HK-2 (cell line): ENCODE results near the gene HOXA4.
A peak's percentile ranks its signal among the peaks of the same experiment; 100 is the strongest.

ENCODE experiments used
- DNase-seq: peaks from one replicate; pipeline ENCODE4 v3.0.0-alpha.2; 2018; ENCODE audit not compliant: unreplicated experiment

HOXA4 gene

GRCh38 chr7:27116962-27117886, 13.3 kb downstream of the HOXA4 start:
- DNase-seq: peak; percentile 58

DNA sequence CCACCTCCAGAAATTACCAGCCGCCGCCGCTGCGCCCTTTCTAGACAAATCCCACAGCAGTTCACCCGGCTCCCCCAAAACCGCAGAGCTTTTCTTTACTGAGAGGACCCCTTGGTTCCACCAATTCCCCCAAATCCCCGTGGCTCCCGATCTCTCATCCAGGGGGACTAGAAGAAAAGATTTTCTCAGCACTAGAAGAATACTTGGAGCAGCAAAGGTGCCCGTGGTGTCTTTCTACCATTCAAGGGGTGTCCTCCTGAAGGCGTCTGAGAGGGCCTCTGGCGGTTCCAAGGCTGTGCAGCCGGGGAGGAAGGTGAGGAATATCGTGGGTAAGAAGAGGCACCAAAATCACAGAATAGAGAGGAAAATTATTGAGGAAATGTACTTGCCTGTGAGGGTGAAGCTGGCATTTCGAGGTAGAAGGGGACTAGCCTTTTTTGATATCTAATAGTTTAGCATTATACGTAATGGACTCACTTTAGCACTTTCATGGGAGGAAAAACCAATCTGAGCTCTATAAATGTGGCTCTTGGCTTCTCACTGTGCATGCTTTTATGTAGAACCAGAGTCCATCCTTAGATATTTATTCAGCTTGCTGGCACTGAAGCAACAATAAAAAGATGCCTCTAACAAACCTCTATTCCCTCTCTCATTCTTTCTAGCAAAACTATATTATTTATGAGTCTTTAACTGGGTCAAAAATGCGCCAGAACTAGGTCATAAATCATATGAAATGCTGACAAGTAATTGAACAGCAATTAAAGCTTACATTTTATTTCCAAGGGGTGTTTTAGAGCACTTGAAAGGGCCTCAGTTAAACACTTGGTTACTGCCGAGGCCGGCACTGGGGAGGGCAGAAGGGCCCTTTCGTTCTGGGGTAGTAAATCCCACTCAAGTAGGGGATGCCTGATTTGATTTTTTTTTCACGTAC, 14.3 kb downstream of the HOXA4 start:
- no peak for DNase-seq

DNA sequence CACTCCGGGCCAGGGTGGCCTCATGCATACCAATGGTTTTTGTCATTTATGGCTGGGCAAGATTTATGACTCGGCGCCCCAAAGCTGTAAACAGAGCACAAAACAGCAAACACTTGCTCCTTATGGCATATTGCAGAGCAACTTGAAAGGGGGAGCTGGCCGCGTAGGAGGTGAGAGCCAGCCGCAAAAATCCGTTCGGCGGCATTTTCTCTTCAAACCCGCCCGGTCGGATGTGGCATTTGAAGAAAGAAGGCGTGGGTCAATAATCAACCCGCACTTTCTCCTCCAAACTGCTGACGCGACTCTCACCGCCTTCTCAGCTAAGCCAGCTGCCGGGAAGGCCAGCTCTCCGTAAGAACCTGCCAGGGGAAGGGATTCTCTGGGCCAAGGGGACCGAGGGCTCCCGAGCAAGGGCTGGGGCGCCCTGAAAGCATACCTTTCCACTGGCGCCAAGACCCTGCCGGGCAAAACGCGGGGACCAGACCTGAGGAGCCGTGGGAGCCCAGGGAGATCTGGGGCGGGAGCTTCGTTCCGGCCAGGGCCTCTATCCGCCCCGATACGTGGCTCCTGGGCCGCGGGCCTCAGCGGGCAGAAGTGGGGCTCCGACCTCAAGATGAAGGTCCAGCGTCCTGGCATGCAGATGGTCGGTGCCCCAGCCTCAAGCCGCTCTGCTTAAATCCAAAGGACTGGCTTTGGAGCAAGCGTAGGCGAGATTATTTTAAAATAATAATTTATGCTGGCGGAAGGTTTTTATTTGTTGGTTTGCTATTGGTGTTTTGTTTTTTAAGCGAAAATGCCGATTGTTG, 15.1 kb downstream of the HOXA4 start:
- peak; percentile 88 for DNase-seq

- no peak for DNase-seq
Measured at GRCh38 chr7:27114881-27115220, 15.7 kb downstream of the HOXA4 start.

DNA sequence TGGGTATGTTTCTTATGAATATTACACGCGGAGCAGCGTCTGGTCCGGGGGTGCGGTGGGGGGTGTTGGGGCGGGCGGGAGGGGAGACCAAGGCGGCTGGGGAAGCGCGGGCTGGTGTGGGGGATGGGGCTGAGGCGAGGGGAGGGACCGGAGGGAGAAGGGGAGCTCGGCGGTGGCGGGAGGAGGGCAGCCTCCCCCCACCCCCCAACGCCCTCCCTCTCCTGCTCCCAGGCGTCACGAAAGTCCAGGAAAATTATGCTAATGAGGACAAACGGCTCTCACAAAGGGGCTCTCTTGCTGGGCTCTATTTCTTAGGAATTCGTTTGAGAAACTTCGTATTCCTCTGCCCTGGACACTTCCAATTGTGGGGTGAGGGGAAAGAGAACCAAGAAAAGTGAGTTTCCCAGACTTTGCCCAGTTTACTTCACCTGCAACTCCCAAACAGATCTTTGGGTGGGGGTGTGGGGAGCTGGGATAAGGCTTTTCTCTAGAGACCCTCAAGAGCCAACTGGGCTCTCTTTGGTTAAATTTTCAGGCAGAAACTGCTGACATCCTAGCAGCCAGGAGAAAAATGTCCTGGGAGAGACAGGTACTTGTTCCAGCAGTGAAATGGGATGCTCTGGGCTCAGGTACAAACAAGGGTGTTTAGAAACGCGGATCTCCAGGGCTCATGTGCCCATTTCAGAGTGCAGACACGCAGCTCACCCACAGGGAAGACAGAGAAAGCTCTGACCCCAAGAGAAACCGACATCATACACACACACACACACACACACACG, 16.4 kb downstream of the HOXA4 start:
- DNase-seq: no peak

GRCh38 chr7:27112955-27113949, 17.3 kb downstream of the HOXA4 start:
- DNase-seq: no peak

- no peak for DNase-seq
Measured at GRCh38 chr7:27112361-27112760, 18.2 kb downstream of the HOXA4 start.

- DNase-seq: no peak
Measured at GRCh38 chr7:27111751-27112277, 18.7 kb downstream of the HOXA4 start.

DNA sequence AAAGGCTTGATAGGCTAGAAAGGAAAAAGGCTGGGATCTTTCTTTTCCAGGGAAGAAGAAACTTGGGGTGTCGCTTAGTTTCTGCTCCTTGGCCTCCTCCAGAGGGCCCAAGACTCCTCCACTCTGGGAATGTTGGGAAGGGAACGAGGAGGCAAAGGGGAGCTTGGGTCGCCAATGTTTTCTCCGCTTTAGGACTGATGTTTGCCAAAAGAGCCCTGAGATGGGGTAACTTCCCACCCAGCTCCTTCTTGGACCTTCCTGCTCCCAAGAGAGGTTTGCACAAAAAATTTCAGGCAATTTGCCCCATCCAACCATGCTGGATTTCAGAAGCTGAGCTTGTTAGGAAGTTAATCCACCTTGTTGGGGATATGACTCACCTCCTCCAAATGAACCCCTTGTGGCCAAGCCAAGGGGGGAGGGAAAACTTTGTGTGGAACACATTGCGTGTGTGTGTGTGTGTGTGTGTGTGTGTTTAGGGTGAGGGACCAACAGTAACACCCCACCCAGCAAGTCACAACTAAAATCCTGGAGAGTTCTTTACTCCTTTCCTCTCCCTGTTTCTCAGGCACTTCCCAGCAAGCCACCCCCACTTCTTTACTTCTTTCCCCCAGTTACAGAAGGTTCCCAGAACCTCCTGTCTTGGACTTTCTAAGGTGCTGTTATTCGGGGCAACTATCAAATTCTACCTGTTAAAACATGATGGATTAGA, 19.4 kb downstream of the HOXA4 start:
- no peak for DNase-seq

DNA sequence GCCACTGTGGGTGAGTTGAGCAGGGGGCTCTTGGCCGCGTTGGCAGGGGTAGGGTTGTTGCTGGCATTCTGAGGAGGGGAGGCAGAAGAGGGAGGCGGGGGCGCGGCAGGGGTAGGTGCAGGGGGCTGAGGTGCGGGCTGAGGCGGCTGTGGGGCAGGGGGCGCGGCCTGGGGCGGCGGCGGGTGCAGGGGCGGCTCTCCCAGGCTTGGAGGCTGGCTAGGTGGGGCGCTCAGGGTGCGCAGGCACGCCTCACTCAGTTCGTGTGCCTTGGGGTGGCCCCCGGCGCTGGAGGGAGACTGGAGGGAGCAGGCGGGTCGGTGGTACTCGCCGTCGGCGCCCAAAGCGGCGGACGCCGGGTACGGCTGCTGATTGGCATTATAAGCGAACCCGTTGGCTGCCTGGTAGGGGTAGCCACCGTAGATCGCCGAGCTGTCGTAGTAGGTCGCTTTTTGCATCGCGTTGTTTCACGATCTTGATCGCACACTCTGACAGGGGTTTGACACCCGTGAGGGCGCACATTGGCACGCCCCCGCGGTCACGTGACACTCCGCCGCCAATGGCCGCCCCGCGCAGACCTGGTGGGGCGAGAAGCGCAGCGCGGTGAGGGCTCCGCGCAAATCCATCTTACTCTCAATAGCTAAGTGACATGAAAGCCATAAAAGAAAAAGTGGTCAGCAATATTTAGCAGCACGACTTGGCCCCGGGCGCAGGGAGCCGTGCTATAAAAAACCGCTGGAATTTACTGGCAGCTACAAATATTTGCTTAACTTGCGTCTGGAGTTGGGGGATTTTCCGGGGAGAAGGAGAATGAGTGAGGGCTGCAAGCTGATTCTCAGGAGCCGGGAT, 20.1 kb downstream of the HOXA4 start:
- no peak for DNase-seq

DNA sequence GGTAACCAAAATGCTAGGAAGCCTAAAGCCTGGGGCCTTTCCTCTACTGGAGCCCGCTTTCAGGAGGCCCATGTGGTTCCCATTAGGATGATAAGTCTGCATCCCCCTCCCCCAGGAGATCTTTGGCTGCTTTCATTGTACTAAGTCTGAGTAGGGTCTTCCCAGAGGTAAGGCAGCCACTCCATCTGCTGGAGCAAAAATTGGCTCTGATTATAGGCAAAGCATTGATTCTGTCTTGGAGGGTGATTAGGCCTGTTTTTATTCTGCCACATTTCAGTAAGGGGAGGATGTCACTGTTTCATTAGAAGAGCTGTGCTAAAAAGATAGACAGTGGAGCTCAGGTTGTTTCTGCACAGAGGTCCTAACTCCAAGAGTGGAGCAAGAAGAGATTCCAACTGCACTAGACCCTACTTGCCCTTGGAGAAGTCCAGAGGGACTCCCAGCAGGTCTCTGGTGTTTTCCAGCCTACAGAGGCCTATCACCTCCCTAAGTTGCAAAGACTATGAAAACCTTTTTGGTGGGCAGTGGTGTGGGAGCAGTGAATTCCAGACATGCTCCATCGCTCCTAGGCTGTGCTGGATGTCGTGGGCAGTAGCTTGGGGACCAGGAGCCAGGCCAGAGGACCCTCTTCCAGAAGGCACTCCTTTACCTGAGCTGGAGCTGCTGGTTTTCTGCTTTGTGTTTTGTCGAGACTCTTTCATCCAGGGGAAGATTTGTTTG, 20.9 kb downstream of the HOXA4 start:
- no peak for DNase-seq

GRCh38 chr7:27108390-27109127, 22.0 kb downstream of the HOXA4 start:
- DNase-seq: no peak

DNA sequence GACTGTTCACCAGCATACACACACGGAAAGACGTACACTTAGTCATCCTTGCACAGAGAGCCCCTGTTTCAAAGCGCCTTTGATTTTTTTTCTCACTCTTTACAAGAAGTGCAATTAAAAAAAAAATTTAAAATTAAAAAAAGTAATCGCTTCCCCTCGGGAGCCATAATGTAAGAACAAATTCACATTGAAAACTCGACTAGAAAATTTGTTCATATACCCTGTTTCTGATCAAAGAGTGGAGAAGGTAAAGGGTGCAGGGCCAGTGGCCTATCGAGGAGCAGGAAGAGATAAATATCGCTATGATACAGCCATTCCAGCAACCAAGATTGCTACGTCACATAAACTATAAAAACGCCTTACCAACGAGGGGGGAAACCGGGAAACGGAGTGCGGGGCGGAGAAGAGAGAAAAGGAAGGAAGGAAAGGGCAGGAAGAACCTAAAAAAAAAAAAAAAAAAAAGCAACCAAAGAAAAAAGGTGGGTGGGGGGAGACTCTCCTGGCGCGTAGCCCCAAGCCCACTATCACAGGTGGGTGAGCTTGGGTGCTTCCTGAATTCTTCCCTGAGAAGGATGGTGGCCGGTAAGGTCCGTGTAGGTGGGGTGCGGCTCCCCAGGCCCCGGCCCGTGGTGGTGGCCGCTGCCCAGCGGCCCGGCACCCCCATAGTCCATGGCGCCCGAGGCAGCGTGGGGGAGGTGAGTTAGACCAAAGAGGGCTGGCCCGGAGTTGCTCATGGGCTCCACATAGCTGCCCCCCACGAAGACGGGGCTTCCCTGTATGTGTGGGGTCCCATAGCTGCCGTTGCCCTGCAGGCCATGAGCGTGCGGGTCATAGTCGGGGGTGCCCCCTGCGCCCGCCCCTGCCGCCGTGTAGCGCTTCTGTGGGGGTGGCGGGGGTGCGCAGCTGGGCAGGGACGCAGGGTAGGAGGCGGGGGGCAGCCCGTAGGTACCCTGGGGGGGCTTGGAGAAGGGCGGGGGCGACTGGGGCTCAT, 22.9 kb downstream of the HOXA4 start:
- no peak for DNase-seq

DNA sequence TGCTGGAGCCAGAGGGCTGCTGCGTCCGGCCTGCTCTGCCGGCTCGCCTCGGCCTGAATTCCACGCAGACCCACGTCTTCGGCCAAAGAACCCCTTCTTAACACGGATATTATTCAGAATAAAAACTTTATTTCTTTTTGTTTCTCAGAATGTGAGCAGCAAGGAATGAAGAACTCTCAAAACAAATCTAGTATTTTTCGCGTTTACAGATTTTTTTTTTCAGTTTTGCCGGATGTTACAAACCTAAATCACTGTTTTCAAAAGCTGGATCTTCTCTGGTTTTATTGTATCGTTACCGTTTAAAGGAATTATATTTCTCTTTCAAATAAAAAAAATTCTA, 23.7 kb downstream of the HOXA4 start:
- no peak for DNase-seq

DNA sequence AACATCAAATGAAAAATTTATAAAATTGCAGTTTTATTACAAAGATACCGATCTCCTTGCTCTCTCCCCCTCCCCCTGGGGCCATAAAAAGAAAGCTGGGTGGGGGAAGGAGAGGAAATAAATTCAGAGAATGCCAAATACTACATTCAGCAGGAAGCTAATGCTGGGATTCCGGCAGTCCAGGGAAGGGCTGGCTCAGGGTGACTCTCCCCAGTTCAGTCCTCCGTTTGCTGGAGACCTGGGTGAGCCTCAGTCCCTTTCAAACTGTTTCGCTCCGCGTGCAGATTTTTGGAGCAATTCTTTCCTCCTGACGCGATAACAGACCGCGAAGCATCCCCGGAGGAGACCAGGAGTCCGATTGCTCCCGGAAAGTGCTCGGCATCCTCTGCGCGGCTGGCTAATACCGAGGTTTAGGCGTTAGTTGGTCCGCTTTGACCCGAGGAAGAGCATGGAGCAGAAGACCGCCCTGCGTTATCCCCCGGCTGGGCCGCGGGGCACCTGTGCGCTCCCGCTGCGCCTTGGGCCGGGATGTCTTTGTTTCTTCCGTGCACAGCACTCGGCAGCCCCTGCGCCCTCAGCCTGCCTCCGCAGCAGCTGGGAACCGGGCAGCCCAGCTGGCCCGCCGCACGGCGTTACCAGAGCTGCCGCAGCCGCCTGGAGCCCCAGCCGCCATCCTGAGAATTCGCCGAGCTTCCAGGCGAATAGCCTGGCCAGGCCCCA, 24.2 kb downstream of the HOXA4 start:
- no peak for DNase-seq
